ENCODE data around the gene SETD7.
"Not testable (repeated sequence)": the region's sequence is repeated elsewhere in the genome, so short reads cannot be mapped to it uniquely, and the experiment has no call there.

SETD7 gene

DNA sequence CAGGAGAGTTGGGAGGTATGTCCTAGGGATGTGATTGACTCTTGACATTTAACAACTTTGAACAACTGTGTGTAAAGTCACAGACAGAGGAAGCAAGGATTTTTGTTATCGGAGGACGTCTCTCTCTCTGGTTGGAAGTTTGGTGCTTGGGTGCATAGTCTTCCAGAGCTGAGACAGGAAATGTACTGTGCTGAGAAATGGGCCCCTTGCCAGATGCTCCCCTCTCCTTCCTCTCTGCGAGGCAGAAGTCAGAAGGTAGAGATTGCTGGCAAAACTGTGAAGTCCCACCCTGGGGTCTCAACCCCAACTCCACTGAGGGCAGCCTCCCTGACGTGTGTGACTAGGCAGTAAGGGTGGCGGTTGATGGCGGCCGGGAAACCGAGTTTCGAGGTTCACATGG, 49.2 kb downstream of the SETD7 start:
- no peak for DNase-seq

DNA sequence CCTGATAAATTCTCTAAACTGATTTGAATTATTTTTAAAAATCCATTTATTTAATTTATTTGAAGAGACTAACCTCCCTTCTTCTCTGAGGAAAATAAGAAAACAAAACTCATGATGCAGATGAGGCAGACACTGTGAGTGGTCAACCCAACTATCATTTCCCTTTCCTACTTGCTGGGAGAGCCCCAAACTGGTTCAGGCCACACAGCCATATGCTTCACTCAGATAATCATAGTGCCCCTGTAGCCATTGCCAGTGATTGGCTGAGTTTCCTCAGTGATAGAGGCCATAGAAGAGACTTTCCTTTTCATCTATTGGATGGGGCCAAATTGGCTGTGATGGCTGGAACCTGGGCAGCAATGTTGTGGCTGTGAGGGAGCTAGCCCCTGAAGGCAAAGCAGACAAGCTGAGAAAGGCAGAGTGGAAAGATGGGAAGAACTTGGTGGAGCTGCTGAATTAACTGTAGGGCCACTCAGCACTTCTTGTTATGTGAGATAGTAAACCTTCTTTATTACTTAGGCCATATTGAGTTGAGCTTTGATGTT, 52.3 kb downstream of the SETD7 start:
- no peak for DNase-seq

DNA sequence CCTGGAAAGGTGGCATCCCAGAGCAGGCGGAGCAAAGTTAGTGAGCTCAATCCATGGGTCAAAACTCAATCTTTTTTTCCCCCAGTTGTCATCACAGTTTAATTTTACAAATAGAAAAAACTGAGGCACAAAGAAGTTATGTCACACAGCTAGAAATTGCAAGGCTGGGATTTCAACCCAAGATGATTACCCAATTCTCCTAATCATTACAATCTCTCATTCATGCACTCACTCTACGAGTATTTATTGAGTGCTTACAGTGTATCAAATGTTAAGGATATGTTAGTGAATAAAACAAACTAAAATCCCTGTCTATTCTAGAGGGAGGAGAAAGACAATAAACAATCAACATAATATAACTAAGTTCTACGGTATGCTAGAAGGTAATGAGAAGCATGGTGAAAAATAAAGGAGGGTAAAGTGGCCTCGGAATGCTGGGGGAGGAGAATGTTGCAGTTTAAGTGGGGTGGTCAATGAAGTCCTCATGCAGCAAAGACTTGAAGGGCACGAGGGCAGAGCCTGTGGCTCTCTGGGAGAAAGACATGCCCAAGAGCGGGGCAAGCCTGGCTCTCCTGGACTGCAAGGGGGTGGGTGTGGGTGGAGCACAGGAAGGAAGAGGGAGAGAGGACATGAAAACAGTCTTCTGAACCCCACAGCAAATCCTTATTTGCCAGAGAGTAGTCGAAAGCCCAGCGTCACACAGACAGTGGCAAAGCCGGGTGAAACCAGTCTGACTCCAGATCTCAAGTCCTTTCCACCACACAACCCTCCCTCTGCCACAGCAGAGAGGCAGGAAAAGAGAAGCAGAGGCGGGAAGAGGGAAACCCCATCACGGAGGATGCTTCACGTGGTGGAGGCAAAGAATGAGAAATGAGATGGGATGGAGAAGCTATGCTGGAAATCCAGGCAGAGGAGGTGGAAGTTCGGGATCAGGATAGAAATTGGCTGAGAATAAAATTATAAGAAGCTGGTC, 53.8 kb downstream of the SETD7 start:
- no peak for DNase-seq

DNA sequence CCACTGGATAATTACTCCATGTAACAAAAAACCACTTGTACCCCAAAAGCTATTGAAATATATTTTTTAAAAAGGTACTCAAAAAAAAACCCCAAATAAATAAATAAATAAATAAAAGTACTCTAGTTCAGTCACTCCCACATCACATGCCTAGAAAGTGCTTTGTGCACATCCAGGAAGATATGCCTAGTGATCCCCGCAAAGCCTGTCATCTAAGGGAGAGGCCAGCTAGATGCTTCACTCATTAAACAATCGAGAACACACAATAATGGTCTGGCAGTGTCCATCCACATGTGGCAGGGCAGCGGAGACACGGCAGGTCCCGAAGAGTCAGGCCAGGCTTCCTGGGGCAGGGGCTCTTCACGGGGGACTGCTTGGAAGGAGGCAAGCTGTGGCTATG, 54.5 kb downstream of the SETD7 start:
- no peak for DNase-seq

DNA sequence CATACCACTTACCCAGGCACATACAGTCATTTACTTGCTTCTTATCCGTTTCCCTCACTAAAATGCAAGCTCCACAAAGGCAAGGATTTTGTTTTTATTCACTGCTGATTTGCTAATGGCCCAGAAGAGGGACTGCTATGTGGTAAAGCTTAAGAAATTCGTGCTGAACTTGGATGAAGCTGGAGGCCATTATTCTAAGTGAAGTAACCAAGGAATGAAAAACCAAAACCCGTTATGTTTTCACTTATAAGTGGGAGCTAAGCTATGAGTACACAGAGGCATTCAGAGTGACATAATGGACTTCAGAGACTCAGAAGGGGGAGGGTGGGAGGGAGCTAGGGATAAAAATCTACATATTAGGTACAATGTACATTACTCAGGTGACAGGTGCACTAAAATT, 54.9 kb downstream of the SETD7 start:
- no peak for DNase-seq

- DNase-seq: no peak
These were observed 56.8 kb downstream of the SETD7 start for GRCh38 chr4:139499186-139499585.

DNA sequence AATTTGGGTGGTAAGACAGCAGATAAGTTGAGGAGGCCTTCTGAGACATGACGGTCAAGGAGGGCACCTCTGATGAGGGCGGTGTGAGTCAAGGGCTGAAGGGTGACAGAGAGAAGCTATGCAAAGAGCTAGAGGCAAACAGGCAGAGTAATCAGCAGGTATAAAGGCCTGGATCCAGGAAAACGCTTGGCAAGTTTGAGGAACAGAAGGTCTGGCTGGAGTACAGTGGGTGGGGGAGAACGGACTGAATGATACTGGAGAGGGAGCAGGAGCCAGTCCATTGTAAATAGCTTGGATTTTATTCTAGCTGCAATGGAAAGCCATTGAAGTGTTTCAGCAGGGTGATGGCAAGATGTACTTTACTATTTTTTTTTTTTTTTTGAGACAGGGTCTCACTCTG, 62.8 kb downstream of the SETD7 start:
- no peak for DNase-seq

DNA sequence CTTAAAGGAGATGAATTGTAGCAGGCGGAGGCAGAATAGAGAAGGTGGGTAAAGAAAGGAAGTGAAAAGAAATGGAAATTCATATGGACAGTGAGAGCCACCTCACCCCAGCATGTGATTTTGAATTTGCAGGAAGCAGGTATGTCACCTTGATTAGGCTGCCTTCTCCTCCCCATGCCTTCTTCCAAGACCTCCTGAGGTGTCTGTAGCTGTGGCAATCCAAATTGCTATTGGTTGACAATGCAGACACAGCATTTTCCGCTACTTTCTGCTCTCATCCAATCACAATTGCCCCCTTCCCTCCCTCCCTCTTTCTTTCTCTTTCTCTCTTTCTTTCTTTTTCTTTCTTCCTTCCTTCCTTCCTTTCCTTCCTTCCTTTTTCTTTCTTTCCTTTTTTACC, 63.6 kb downstream of the SETD7 start:
- no peak for DNase-seq

DNA sequence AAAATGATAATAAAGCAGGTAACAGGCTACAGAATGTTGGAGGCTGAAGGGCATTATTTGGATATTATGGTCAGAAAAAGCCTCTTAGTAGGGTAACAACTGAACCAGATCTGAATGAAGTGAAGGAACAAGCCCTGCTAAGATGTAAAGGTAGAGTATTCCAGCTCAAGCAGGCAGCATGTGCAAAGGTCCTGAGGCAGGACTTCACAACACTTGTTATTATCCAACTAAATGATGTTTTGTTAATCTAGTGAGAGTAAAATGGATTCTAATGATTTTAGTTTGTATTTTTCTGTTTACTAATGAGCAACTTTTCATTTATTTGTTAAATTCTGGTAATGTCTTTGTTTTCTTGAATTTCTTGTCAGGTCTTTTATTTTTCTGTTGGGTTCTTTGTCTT, 66.4 kb downstream of the SETD7 start:
- DNase-seq: no peak

DNA sequence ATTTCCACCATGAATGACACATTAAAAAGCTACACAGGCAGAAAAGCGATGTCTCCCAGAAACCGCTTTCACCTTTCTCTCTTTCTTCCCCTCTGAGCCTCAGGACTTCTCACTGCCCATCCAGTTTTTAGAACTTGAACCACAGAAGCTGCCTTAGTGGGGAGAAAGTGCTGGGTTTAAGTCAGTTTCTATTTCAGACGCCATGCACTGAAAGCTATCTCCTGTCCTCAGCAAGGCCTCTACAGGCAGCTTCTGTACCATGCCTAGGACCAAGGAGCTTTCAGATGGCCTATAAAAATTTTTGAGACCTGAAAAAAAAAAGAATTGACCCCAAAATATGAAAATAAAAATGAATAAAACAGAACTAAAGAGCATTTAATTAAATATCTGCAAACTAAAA, 67.6 kb downstream of the SETD7 start:
- DNase-seq: no peak

DNA sequence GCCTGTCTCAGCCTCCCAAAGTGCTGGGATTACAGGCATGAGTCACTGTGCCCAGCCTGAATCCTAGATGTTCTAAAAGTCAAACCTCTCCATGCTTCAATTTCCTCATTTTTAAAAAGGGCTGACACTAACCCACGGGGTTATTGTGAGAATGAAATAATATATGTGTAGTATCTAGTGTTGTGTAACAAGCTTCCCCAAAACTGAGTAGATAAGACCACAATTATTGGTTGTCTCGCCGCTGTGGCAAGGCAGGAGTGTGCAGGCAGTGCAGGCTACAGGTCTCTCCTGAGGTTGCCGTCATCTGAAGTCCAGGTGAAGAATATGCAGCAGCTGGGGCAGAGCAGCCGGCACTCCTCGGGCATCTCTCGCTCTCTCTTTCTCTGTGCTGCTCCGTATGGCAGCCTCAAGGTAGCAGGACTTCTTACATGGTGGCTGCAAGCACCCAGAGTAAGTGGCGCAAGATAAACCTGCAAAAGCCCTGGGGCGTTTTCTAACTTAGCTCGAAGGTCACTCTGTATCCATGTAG, 71.2 kb downstream of the SETD7 start:
- no peak for DNase-seq

DNA sequence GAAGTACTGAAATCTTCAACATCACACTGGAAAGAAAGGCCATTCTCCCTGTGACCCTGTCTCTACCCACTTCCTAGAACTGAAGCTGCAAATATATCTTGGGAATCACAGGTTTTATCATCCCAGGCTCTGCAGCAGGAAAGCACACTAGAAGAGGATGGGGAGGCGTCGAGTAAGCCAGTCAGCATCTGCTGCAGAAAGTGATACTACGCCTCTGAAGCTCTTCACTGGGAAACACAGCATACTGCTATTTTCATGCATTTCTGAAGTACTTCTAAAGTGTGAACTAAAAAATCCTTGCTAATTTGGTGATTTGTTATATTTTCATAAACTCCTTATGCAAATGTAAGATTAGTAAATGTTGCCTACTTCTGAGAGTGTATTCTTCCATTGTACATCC, 73.0 kb downstream of the SETD7 start:
- DNase-seq: no peak

GRCh38 chr4:139481465-139481864, 74.6 kb downstream of the SETD7 start:
- DNase-seq: no peak

GRCh38 chr4:139476363-139476762, 79.7 kb downstream of the SETD7 start:
- no peak for DNase-seq

GRCh38 chr4:139472852-139473251, 83.2 kb downstream of the SETD7 start:
- no peak for DNase-seq

- no peak for DNase-seq
These were observed 84.9 kb downstream of the SETD7 start for GRCh38 chr4:139470997-139471665.

GRCh38 chr4:139470295-139470694, 85.7 kb downstream of the SETD7 start:
- DNase-seq: no peak

GRCh38 chr4:139469869-139470268, 86.2 kb downstream of the SETD7 start:
- DNase-seq: no peak

GRCh38 chr4:139469216-139469615, 86.8 kb downstream of the SETD7 start:
- DNase-seq: no peak

- not testable (repeated sequence) for DNase-seq
These were observed 87.3 kb downstream of the SETD7 start for GRCh38 chr4:139468756-139469155.

- DNase-seq: no peak
These were observed 90.1 kb downstream of the SETD7 start for GRCh38 chr4:139465922-139466321.

GRCh38 chr4:139464512-139464911, 91.5 kb downstream of the SETD7 start:
- DNase-seq: not testable (repeated sequence)

DNA sequence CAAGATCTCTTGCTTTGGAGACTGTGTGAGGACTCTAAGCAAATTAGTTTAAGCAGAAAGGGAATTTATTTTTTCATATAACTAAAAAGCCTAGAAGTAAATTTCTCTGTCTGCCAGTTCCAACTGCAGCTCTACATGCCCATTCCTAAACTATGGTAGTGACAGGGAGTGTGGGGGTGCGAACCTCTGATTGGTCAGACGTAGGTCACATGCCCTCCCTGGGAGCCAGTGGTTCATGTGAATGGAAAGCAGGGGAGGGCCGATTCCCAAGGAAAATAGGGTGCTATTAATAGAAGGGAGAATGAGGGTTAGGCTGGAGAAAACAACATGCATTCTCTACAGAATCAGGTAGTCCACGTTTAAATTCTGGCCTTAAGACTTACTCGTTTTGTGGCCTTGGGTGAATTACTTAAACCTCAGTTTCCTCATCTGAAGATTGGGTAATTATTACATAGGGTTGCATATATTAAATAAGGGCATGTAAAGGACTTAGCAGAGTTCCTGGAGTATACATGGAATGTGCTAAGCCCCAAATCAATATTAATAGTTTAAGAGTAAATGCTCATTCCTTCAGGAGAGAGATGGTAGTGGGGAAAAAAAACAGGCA, 94.9 kb downstream of the SETD7 start:
- no peak for DNase-seq
